H1 (cell line): Measurements from ENCODE around the gene KCNA1. TPM values are rescaled to one million over a fixed set of nuclear protein-coding genes. Genes with fewer than 3 reads are reported as not detected.

Experiments
- CTCF ChIA-PET: fragments of 300-600 bp; sonication (Branson Sonifier 250); formaldehyde crosslinking; loops from one replicate; lab custom pipeline; 2021; ENCODE audit not compliant: partially characterized antibody; lab: Charles Lee
- POLR2A ChIA-PET: fragments of 300-600 bp; sonication (Branson Sonifier 250); formaldehyde crosslinking; loops from one replicate; lab custom pipeline; 2021; ENCODE audit warnings: inconsistent platforms; ENCODE audit not compliant: partially characterized antibody; lab: Charles Lee
- DNase-seq, 2 experiments: peaks; one replicate each; pipeline versions ENCODE4 v3.0.0 to v3.0.0-alpha.2; 2010 to 2022; ENCODE audit warnings: low spot score in 2 of 2, low read depth in 1 of 2, mixed read lengths in 1 of 2
- FAIRE-seq: peaks from 2 replicates; lab custom pipeline; 2011; peaks lifted over from hg19 to GRCh38; lab: Jason Lieb, UNC
- H2AFZ ChIP-seq: 2 replicates; pipeline ENCODE4 v1.8.1; 2012; ENCODE audit warnings: low read length, inconsistent platforms
- H2AK5ac ChIP-seq: 2 replicates; pipeline ENCODE4 v1.6.1; 2013; ENCODE audit warnings: low read depth, low read length
- H2BK120ac ChIP-seq: replicated peaks from 2 replicates; pipeline ENCODE3; 2013; ENCODE audit warnings: low read depth, low read length, inconsistent platforms
- H2BK12ac ChIP-seq: 2 replicates; pipeline ENCODE4 v1.6.1; 2013; ENCODE audit warnings: low read depth, low read length
- H2BK15ac ChIP-seq: 2 replicates; pipeline ENCODE4 v1.6.1; 2013; ENCODE audit warnings: low read length
- H2BK20ac ChIP-seq: 2 replicates; pipeline ENCODE4 v1.6.1; 2013; ENCODE audit warnings: low read length
- H2BK5ac ChIP-seq: 2 replicates; pipeline ENCODE4 v1.6.1; 2013; ENCODE audit warnings: low read depth, low read length
- H3K14ac ChIP-seq: 2 replicates; pipeline ENCODE4 v1.6.1; 2013; ENCODE audit warnings: inconsistent platforms; ENCODE audit not compliant: insufficient read length
- H3K18ac ChIP-seq: 2 replicates; pipeline ENCODE4 v1.6.1; 2013; ENCODE audit warnings: low read length; ENCODE audit errors: extremely low read depth
- H3K23ac ChIP-seq: 2 replicates; pipeline ENCODE4 v1.6.1; 2013; ENCODE audit warnings: inconsistent platforms; ENCODE audit not compliant: insufficient read length
- H3K23me2 ChIP-seq: 2 replicates; pipeline ENCODE4 v1.6.1; 2013; ENCODE audit warnings: low read depth, low read length
- H3K27ac ChIP-seq: 2 replicates; pipeline ENCODE4 v1.6.1; 2011; ENCODE audit warnings: low read depth, low read length, inconsistent platforms
- H3K27me3 ChIP-seq, 4 experiments: replicated peaks in 1 of 4; 1 replicate in 1 of 4; 2 replicates in 3 of 4; pipeline versions ENCODE4 v1.6.1 to v1.8.1; 2011 to 2013; ENCODE audit warnings: low read length in 3 of 4, mild to moderate bottlenecking in 3 of 4, inconsistent platforms in 2 of 4, mixed read lengths in 2 of 4, moderate library complexity in 1 of 4; ENCODE audit not compliant: control insufficient read depth in 3 of 4, insufficient read depth in 3 of 4; ENCODE audit errors: extremely low read depth in 1 of 4
- H3K36me3 ChIP-seq, 4 experiments: 2 replicates each; pipeline versions ENCODE4 v1.6.1 to v1.8.1; 2011 to 2013; ENCODE audit warnings: mild to moderate bottlenecking in 4 of 4, low read length in 3 of 4, moderate library complexity in 2 of 4, control low read depth in 1 of 4, inconsistent platforms in 1 of 4; ENCODE audit not compliant: insufficient read depth in 4 of 4, control insufficient read depth in 2 of 4
- H3K4ac ChIP-seq: replicated peaks from 2 replicates; pipeline ENCODE3; 2013; ENCODE audit warnings: low read length, low read depth, mixed read lengths, inconsistent platforms; ENCODE audit not compliant: insufficient read length
- H3K4me1 ChIP-seq, 4 experiments: replicated peaks in 1 of 4; 1 replicate in 1 of 4; 2 replicates in 3 of 4; pipeline versions ENCODE4 v1.6.1 to v1.8.1; 2011 to 2013; ENCODE audit warnings: low read length in 3 of 4, inconsistent platforms in 2 of 4, mixed read lengths in 1 of 4; ENCODE audit not compliant: insufficient read depth in 4 of 4, control insufficient read depth in 3 of 4
- H3K4me2 ChIP-seq, 2 experiments: 2 replicates each; pipeline versions ENCODE4 v1.6.1 to v1.8.1; 2011 to 2013; ENCODE audit warnings: low read depth in 2 of 2, low read length in 2 of 2, control low read depth in 1 of 2, inconsistent platforms in 1 of 2, mild to moderate bottlenecking in 1 of 2; ENCODE audit not compliant: insufficient read depth in 1 of 2
- H3K4me3 ChIP-seq, 4 experiments: fragments of 200-600, 300-600 bp in 1 of 4; sonication (generic), shearing (Covaris generic), sonication (Bioruptor Twin) in 1 of 4; 2 replicates each; pipeline versions ENCODE4 v1.5.1 to v1.8.1; 2011 to 2016; ENCODE audit warnings: low read length in 4 of 4, low read depth in 3 of 4, control low read depth in 2 of 4, inconsistent platforms in 2 of 4, mild to moderate bottlenecking in 2 of 4, mixed read lengths in 1 of 4, moderate library complexity in 1 of 4; ENCODE audit not compliant: insufficient read depth in 2 of 4; ENCODE audit errors: extremely low read depth in 1 of 4
- H3K56ac ChIP-seq: replicated peaks from 2 replicates; pipeline ENCODE3; 2013; ENCODE audit warnings: low read depth, mild to moderate bottlenecking, mixed read lengths, low read length, inconsistent platforms; ENCODE audit not compliant: insufficient read length
- H3K79me1 ChIP-seq: 2 replicates; pipeline ENCODE4 v1.6.1; 2013; ENCODE audit warnings: low read depth, low read length, control low read depth
- H3K79me2 ChIP-seq, 2 experiments: 2 replicates each; pipeline versions ENCODE4 v1.6.1 to v1.8.1; 2012 to 2013; ENCODE audit warnings: low read length in 2 of 2, mild to moderate bottlenecking in 2 of 2, inconsistent platforms in 1 of 2; ENCODE audit not compliant: insufficient read depth in 2 of 2, control insufficient read depth in 1 of 2
- H3K9ac ChIP-seq, 4 experiments: replicated peaks in 1 of 4; 1 replicate in 1 of 4; 2 replicates in 3 of 4; pipeline versions ENCODE4 v1.6.1 to v1.8.1; 2011 to 2013; ENCODE audit warnings: low read depth in 3 of 4, low read length in 3 of 4, control low read depth in 2 of 4, mild to moderate bottlenecking in 2 of 4, moderate library complexity in 2 of 4, inconsistent platforms in 1 of 4; ENCODE audit errors: extremely low read depth in 1 of 4
- H3K9me3 ChIP-seq, 2 experiments: 2 replicates each; pipeline versions ENCODE4 v1.6.1 to v1.8.1; 2012 to 2013; ENCODE audit warnings: mild to moderate bottlenecking in 2 of 2, moderate library complexity in 2 of 2, control low read depth in 1 of 2, inconsistent platforms in 1 of 2, low read depth in 1 of 2, low read length in 1 of 2, mixed read lengths in 1 of 2; ENCODE audit not compliant: insufficient read depth in 2 of 2
- H4K20me1 ChIP-seq, 2 experiments: replicated peaks in 1 of 2; 2 replicates each; pipeline versions ENCODE3 to v1.8.1; 2011 to 2013; ENCODE audit warnings: inconsistent platforms in 2 of 2, low read length in 2 of 2, mild to moderate bottlenecking in 1 of 2; ENCODE audit not compliant: insufficient read depth in 2 of 2, control insufficient read depth in 1 of 2
- H4K5ac ChIP-seq: 2 replicates; pipeline ENCODE4 v1.6.1; 2013; ENCODE audit warnings: low read length, low read depth, mixed read lengths, inconsistent platforms; ENCODE audit not compliant: insufficient read length
- H4K8ac ChIP-seq: 2 replicates; pipeline ENCODE4 v1.8.0; 2013; ENCODE audit warnings: mild to moderate bottlenecking, moderate library complexity, low read length, inconsistent platforms; ENCODE audit not compliant: insufficient read depth; ENCODE audit errors: extremely low read depth
- H4K91ac ChIP-seq: replicated peaks from 2 replicates; pipeline ENCODE3; 2013; ENCODE audit warnings: low read length, mixed read lengths, inconsistent platforms; ENCODE audit not compliant: insufficient read length
- CBX8 ChIP-seq: fragments of 300-800, 300-1000 bp; sonication (generic); IDR thresholded peaks from 2 replicates; pipeline ENCODE4 v1.7.1; 2016; ENCODE audit warnings: low read depth, low read length, borderline replicate concordance
- EP300 ChIP-seq, 2 experiments: IDR thresholded peaks; 1 replicate in 1 of 2; 2 replicates in 1 of 2; pipeline ENCODE4 v1.6.1; 2011 to 2012; ENCODE audit warnings: low read depth in 2 of 2, low read length in 2 of 2, mild to moderate bottlenecking in 2 of 2, borderline replicate concordance in 1 of 2, inconsistent platforms in 1 of 2, moderate library complexity in 1 of 2
- HDAC6 ChIP-seq: IDR thresholded peaks from one replicate; pipeline ENCODE4 v1.7.1; 2012; ENCODE audit warnings: low read depth, mild to moderate bottlenecking, inconsistent platforms, low read length, moderate library complexity
- NANOG ChIP-seq: IDR thresholded peaks from 2 replicates; pipeline ENCODE4 v1.6.1; 2011; ENCODE audit warnings: low read length, low read depth, mild to moderate bottlenecking, inconsistent platforms; ENCODE audit not compliant: insufficient read depth, poor library complexity, severe bottlenecking
- POLR2AphosphoS5 ChIP-seq: IDR thresholded peaks from 2 replicates; pipeline ENCODE4 v1.6.1; 2011; ENCODE audit warnings: low read depth, low read length
- RNF2 ChIP-seq: fragments of 200-900, 300-1000 bp; sonication (generic); IDR thresholded peaks from 2 replicates; pipeline ENCODE4 v1.7.1; 2016; ENCODE audit warnings: borderline replicate concordance, low read depth, mild to moderate bottlenecking, antibody characterized with exemption, low read length; ENCODE audit not compliant: poor library complexity, severe bottlenecking; ENCODE audit errors: missing control alignments
- SAP30 ChIP-seq: fragments of 300-600 bp; sonication (generic); IDR thresholded peaks from 2 replicates; pipeline ENCODE4 v1.7.1; 2012; ENCODE audit warnings: low read length, moderate library complexity, mild to moderate bottlenecking, inconsistent platforms; ENCODE audit not compliant: insufficient read depth, insufficient replicate concordance
- SP4 ChIP-seq: IDR thresholded peaks from 2 replicates; pipeline ENCODE4 v1.6.1; 2012; ENCODE audit warnings: low read length, inconsistent platforms
- TEAD4 ChIP-seq: IDR thresholded peaks from 2 replicates; pipeline ENCODE4 v1.6.1; 2012; ENCODE audit warnings: low read depth, low read length, inconsistent platforms, mixed read lengths
- YY1 ChIP-seq: IDR thresholded peaks from 2 replicates; pipeline ENCODE4 v1.6.1; 2011; ENCODE audit warnings: low read depth, mild to moderate bottlenecking, low read length
- WGBS, 2 experiments: shearing (Covaris generic) in 1 of 2; methylation state at CpG; one replicate each; pipeline versions ENCODE4 v1.1.6 to v1.1.7; 2013 to 2015; ENCODE audit warnings: low lambda C conversion rate in 2 of 2, mixed read lengths in 2 of 2, inconsistent platforms in 1 of 2, low coverage in 1 of 2, missing lambda C conversion rate in 1 of 2; ENCODE audit not compliant: insufficient replicate concordance in 2 of 2, insufficient coverage in 1 of 2, insufficient read length in 1 of 2; ENCODE audit errors: extremely low coverage in 1 of 2, missing lambda C conversion rate in 1 of 2; 5-methylcytosine and 5-hydroxymethylcytosine counted together
- polyA plus RNA-seq, 7 experiments: library from polyadenylated mRNA; depleted of rRNA in 3 of 7; stranded (reverse) in 5 of 7; unstranded in 2 of 7; fragments of >200 nt in 5 of 7; fragments of 200-250 nt in 2 of 7; gene quantifications; 1 replicate in 5 of 7; 2 replicates in 1 of 7; 4 replicates in 1 of 7; pipeline versions ENCODE4 v1.2.1 to v1.2.3, GENCODE V29; 2011 to 2013; ENCODE audit warnings: missing spikeins in 2 of 7, mixed read lengths in 2 of 7
- total RNA-seq: library from RNA; stranded (reverse); fragmentation: NEBNext Ultra II Directional; extraction: Animal tissue kit (Norgen Biotek cat#: 25700); gene quantifications from 2 replicates; pipeline ENCODE4 v1.2.1, GENCODE V29; 2021
- TF ChIP-seq, protein P1 (sequence below): IDR thresholded peaks from 2 replicates; pipeline ENCODE4 v1.6.1; 2012; ENCODE audit warnings: inconsistent platforms

KCNA1 gene
- total and polyA plus RNA-seq, 2 of the 8 experiments (the other 6 are each of a cell fraction or from before 2014, with no cell fraction given) = 0.23 to 0.30 TPM

DNA sequence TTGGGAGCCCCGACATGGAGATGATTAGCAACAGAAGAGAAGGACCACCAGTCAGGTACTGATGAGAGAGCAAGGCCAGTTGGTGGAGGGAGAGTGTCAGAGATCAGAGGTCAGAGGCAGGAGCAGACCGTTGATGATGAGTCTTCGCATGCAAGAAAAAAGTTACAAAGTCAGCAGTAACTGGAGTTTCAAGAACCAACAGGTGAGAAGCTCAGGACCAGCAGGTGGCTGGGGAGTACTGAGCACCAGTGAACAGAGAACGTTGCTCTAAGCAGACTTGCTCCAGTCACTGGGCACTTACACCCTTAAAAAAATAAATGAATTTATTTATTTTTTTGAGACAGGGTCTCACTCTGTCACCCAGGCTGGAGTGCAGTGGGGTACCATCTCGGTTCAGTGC is 44.5 kb upstream of the KCNA1 start:
- Histone ChIP-seq H2AK5ac (no peak overlapping the region), H4K8ac (no peak overlapping the region), H3K9ac (no peak overlapping the region), H2BK15ac (no peak overlapping the region), H2AFZ (no peak overlapping the region), H3K4me2 (no peak overlapping the region), H3K23ac (no peak overlapping the region), H3K27ac (no peak overlapping the region), H3K4me1 (no peaks in the 10 kb centered on the region), H3K56ac (no peak overlapping the region), H3K4ac (no peak overlapping the region), H3K14ac (no peak overlapping the region), H3K27me3 (no peaks in the 10 kb centered on the region), H4K91ac (no peak overlapping the region), H3K36me3 (no peaks in the 10 kb centered on the region), H3K79me1 (no peaks in the 10 kb centered on the region), H2BK5ac (no peak overlapping the region), H2BK120ac (no peak overlapping the region), H3K23me2 (no peaks in the 10 kb centered on the region), H2BK12ac (no peak overlapping the region), H2BK20ac (no peak overlapping the region), H3K18ac (no peak overlapping the region), H3K9me3 (no peaks in the 10 kb centered on the region), H4K20me1 (no peaks in the 10 kb centered on the region), H4K5ac (no peak overlapping the region), H3K4me3 (no peak overlapping the region), H3K79me2 (no peaks in the 10 kb centered on the region)
- whole genome bisulfite sequencing, 2 experiments = 86% methylated on average over 5 of the region's 5 CpGs; no CpG with 5 or more reads in 1 of the 2 experiments
- DNase-seq (no peak), FAIRE-seq (no peak)
- POLR2A ChIA-PET = no interaction called here
- TF ChIP-seq NANOG = no peak
- no peak for TF ChIP-seq TEAD4
- no peak for TF ChIP-seq POLR2AphosphoS5
- no peak for TF ChIP-seq CBX8
- no peak for TF ChIP-seq RNF2
- TF ChIP-seq SAP30 = no peak
- TF ChIP-seq HDAC6 = no peak
- TF ChIP-seq, protein P1, sequence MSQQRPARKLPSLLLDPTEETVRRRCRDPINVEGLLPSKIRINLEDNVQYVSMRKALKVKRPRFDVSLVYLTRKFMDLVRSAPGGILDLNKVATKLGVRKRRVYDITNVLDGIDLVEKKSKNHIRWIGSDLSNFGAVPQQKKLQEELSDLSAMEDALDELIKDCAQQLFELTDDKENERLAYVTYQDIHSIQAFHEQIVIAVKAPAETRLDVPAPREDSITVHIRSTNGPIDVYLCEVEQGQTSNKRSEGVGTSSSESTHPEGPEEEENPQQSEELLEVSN = no peak
- no peak for TF ChIP-seq SP4
- TF ChIP-seq EP300 (IDR thresholded peaks at IDR 0.05; ENCODE audit: borderline replicate concordance in 1 of 2, low read depth in 2 of 2, low read length in 2 of 2) = no peak
- TF ChIP-seq YY1 = no peak
- CTCF ChIA-PET = interaction anchor here (0.6 to 16.6 kb wide), 8 partner anchors 9 to 1271 kb away, joined by 3 to 162 read pairs (median 4); partner anchors contain the start of gene KCNA1
